Esophagus muscularis mucosa (tissue), 3 donors: ENCODE measurements around the gene AKT2.

Source experiments
- POLR2A ChIP-seq: fragments of 450-650 bp; IDR thresholded peaks from one replicate; pipeline ENCODE4 v1.6.1; 2017; ENCODE audit warnings: antibody characterized with exemption, moderate library complexity, mild to moderate bottlenecking, low read depth
- POLR2AphosphoS5 ChIP-seq, 2 donors: sonication (generic); formaldehyde crosslinking; IDR thresholded peaks; one replicate each; pipeline ENCODE4 v1.6.1; 2017; ENCODE audit warnings: antibody characterized with exemption in 2 of 2
- TF ChIP-seq, protein P1 (sequence below), 3 experiments: fragments of 200-600 bp in 2 of 3; fragments of 450-650 bp in 1 of 3; sonication (generic) in 2 of 3; IDR thresholded peaks; one replicate each; pipeline ENCODE4 v1.5.1; 2017 to 2019; ENCODE audit warnings: antibody characterized with exemption in 3 of 3, mild to moderate bottlenecking in 2 of 3, moderate library complexity in 1 of 3

DNA sequence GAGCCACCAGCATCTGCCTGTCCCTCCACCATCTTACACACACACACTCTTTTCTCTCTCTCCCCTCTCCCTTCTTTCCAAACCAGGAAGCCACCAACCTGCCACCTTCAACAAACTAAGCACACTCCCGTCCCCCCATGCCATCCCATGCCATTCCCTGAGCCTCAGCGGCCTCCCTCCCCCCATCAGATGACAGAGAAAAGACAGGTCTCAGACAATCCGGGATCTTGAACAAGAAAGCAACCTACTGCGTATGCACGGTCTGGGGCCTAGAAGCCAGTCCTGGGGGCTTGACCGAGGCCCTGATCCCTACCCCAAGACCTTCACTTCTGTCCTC lies 19.4 kb downstream of the AKT2 start:
- TF ChIP-seq POLR2AphosphoS5 (IDR thresholded peaks at IDR 0.05), result no peak
- TF ChIP-seq, protein P1, sequence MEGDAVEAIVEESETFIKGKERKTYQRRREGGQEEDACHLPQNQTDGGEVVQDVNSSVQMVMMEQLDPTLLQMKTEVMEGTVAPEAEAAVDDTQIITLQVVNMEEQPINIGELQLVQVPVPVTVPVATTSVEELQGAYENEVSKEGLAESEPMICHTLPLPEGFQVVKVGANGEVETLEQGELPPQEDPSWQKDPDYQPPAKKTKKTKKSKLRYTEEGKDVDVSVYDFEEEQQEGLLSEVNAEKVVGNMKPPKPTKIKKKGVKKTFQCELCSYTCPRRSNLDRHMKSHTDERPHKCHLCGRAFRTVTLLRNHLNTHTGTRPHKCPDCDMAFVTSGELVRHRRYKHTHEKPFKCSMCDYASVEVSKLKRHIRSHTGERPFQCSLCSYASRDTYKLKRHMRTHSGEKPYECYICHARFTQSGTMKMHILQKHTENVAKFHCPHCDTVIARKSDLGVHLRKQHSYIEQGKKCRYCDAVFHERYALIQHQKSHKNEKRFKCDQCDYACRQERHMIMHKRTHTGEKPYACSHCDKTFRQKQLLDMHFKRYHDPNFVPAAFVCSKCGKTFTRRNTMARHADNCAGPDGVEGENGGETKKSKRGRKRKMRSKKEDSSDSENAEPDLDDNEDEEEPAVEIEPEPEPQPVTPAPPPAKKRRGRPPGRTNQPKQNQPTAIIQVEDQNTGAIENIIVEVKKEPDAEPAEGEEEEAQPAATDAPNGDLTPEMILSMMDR (IDR thresholded peaks at IDR 0.05), result no peak
- no peak for TF ChIP-seq POLR2A
